ENCODE measurements around the gene PRKG1. TPM values are rescaled to one million over a fixed set of nuclear protein-coding genes. Genes with fewer than 3 reads are reported as not detected.
"Not testable (repeated sequence)": the region's sequence is repeated elsewhere in the genome, so short reads cannot be mapped to it uniquely, and the experiment has no call there.

The PRKG1 gene
- total and polyA plus RNA-seq, 8 donors, result 1.2 to 9.6 (median 2.9) TPM

DNA sequence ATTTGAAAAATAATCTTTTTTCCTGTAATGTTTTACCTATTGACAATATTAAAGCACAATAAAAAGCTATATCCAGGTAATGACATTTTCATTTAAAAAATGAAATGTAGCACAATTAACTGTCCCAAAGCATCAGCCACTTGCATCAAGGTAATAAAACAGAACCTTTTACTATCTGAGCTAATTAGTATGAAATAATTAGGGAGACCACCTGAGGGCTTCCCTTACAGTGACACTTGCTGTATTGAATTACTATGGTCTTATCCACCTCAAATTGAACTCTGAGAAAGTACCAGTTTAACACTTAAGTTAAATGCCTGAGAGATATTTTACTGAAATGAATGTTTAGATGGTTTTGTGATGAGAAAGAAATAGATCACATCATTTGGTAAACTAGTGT, 1120.4 kb downstream of the PRKG1 start:
- H3K27me3 ChIP-seq, result no peaks in the 10 kb centered on the region
- H3K9me3 ChIP-seq, result no peaks in the 10 kb centered on the region
- no peaks in the 10 kb centered on the region for H3K4me1 ChIP-seq
- H3K36me3 ChIP-seq, result no peaks in the 10 kb centered on the region
- DNase-seq (no peak), FAIRE-seq (no peak), ATAC-seq (no peak)
- no peak overlapping the region for H3K4me3 ChIP-seq
- no peak overlapping the region for H3K27ac ChIP-seq
- intact Hi-C loops (cut with DNase I), result no loop called here
- TF ChIP-seq CTCF (IDR thresholded peaks at IDR 0.05), result no peak

GRCh38 chr10:52197098-52197497, 1122.8 kb downstream of the PRKG1 start:
- Histone ChIP-seq H3K36me3 (no peaks in the 10 kb centered on the region), H3K27me3 (no peaks in the 10 kb centered on the region), H3K4me3 (no peak overlapping the region), H3K9me3 (no peaks in the 10 kb centered on the region), H3K4me1 (no peaks in the 10 kb centered on the region), H3K27ac (no peak overlapping the region)
- 35 to 36% methylated on average over 3 of the region's 3 CpGs for WGBS, 2 donors
- ATAC-seq (no peak), FAIRE-seq (no peak), DNase-seq (no peak)
- TF ChIP-seq CTCF (IDR thresholded peaks at IDR 0.05), result no peak
- intact Hi-C loops (cut with DNase I), result no loop called here

GRCh38 chr10:52198540-52198939, 1124.3 kb downstream of the PRKG1 start:
- Histone ChIP-seq H3K9me3 (no peaks in the 10 kb centered on the region), H3K4me1 (no peaks in the 10 kb centered on the region), H3K27me3 (no peaks in the 10 kb centered on the region), H3K27ac (no peak overlapping the region), H3K36me3 (no peaks in the 10 kb centered on the region), H3K4me3 (no peak overlapping the region)
- TF ChIP-seq CTCF (IDR thresholded peaks at IDR 0.05), result no peak
- intact Hi-C loops (cut with DNase I), result no loop called here
- DNase-seq (no peak), ATAC-seq (no peak), FAIRE-seq (no peak)
- WGBS, 2 donors, result 41 to 42% methylated on average over 3 of the region's 3 CpGs

DNA sequence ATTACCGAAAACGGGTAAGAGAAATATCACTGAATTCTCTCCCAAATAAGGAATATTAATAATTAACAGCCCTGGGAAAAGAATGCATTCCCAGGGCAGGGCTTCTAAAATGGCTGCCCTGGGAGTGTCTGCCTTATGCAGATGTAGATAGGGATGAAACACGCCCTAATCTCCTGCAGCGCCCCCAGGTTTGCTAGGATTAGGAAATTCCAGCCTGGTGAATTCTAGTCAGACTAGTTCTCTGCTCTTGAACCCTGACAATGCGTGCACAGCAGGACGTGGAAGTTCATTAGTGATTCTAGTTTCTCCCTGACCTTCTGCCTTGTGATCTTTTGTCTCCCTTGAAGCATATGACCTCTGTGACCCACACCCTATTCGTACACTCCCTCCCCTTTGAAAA, 1130.6 kb downstream of the PRKG1 start:
- 82 to 85% methylated on average over 7 of the region's 7 CpGs for WGBS, 2 donors
- DNase-seq; ATAC-seq; H3K4me3 ChIP-seq; H3K27me3 ChIP-seq; H3K36me3 ChIP-seq; H3K9me3 ChIP-seq; intact Hi-C loops (cut with DNase I); H3K4me1 ChIP-seq; H3K27ac ChIP-seq; FAIRE-seq: not testable (repeated sequence)

DNA sequence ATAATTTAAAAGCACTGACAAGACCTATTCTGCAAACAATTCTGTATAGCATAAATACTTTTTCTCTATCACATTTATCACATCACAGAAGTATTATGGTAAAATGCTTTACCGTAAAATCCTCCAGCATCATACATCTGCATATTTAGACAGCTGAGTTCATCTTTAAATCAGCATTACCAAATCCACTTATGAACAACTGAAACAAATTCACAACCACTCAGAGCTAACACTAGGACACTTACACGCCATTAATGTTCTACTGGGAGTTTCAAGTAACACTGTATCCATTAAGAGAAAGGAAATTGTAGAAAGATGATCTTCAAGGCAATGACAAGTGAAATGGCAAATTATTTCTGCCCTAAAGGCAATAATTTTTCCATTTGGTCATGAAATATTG, 1134.1 kb downstream of the PRKG1 start:
- Histone ChIP-seq H3K4me1 (peaks cover 1 to 21% (median 9%) of the 10 kb centered on the region in 3 donors), H3K9me3 (no peaks in the 10 kb centered on the region), H3K27ac (no peak overlapping the region), H3K36me3 (no peaks in the 10 kb centered on the region), H3K27me3 (no peaks in the 10 kb centered on the region), H3K4me3 (no peak overlapping the region)
- 95 to 97% methylated on average over 2 of the region's 2 CpGs for WGBS, 2 donors
- no peak for ATAC-seq
- TF ChIP-seq CTCF (IDR thresholded peaks at IDR 0.05), result no peak
- no peak for FAIRE-seq
- intact Hi-C loops (cut with DNase I), result no loop called here
- no peak for DNase-seq

DNA sequence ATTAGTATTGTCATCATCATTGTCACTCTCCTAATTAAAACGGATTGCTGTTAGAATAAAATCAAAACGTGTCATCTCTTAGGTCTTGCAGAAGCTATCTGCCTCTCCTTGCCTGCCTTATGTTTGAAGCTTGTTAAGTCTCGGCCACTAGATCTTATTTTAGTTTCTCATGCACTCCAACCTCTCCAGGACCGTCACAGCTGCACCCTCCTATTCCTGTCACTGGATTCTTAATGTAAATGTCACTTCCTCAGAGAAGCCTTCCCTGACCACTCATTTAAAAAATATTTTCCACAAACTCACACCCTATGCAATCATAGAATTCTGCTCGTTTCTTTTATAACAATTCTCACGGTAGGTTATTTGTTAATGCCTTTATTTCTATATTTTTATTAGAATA, 1135.9 kb downstream of the PRKG1 start:
- ATAC-seq, result no peak
- Histone ChIP-seq H3K9me3 (no peaks in the 10 kb centered on the region), H3K4me1 (peaks cover 7 to 26% (median 14%) of the 10 kb centered on the region in 3 donors), H3K4me3 (no peak overlapping the region), H3K27ac (no peak overlapping the region), H3K27me3 (no peaks in the 10 kb centered on the region), H3K36me3 (no peaks in the 10 kb centered on the region)
- 82 to 88% methylated on average over 6 of the region's 6 CpGs for WGBS, 2 donors
- intact Hi-C loops (cut with DNase I), result no loop called here
- FAIRE-seq, result no peak
- no peak for TF ChIP-seq CTCF (IDR thresholded peaks at IDR 0.05)
- no peak for DNase-seq
